HepG2 (cell line): Measurements from ENCODE around the gene LMAN2L. TPM values are rescaled to one million over a fixed set of nuclear protein-coding genes. Genes with fewer than 3 reads are reported as not detected.

Experiments used
- ATAC-seq: fragments of 200-7000 bp; cut with Tn5 transposase; 3 replicates; pipeline ENCODE4 v1.9.1; 2020; ENCODE audit warnings: mild to moderate bottlenecking, moderate library complexity
- BruUV-seq: library from RNA; stranded (reverse); fragments of 400-500 nt; replicated peaks from 2 replicates; lab custom pipeline; 2021; lab: Mats Ljungman, UMichigan
- CTCF ChIA-PET: fragments of 300-600 bp; formaldehyde crosslinking; extraction: SDS; loops from one replicate; lab custom pipeline; 2021; ENCODE audit warnings: low total read pairs, inconsistent platforms, low intra/inter-chr PET ratio; lab: Yijun Ruan, JAX
- POLR2A ChIA-PET: fragments of 350-600 bp; sonication (Branson Sonifier 250); formaldehyde crosslinking; loops from one replicate; lab custom pipeline; 2020; ENCODE audit warnings: antibody characterized with exemption, inconsistent platforms; lab: Yijun Ruan, JAX
- DNase-seq: peaks from one replicate; pipeline ENCODE4 v3.0.0-alpha.2; 2015; ENCODE audit warnings: low spot score
- FAIRE-seq: peaks from 3 replicates; lab custom pipeline; 2011; peaks lifted over from hg19 to GRCh38; lab: Jason Lieb, UNC
- H2AFZ ChIP-seq: one replicate; pipeline ENCODE4 v1.6.1; 2011; ENCODE audit warnings: low read length, inconsistent platforms
- H3K27ac ChIP-seq: fragments of 300-600 bp; 3 replicates; pipeline ENCODE4 v1.8.0; 2011; ENCODE audit warnings: mixed run types, mild to moderate bottlenecking, mixed read lengths, low read length, inconsistent platforms; ENCODE audit not compliant: insufficient read depth; ENCODE audit errors: extremely low read length
- H3K27me3 ChIP-seq, 2 experiments: fragments of 200-600 bp in 1 of 2; 2 replicates in 1 of 2; 3 replicates in 1 of 2; pipeline versions ENCODE4 v1.6.0 to v1.8.0; 2011; ENCODE audit warnings: low read length in 2 of 2, mild to moderate bottlenecking in 2 of 2, moderate library complexity in 2 of 2, inconsistent platforms in 1 of 2; ENCODE audit not compliant: insufficient read depth in 2 of 2, control insufficient read depth in 1 of 2
- H3K36me3 ChIP-seq, 2 experiments: fragments of 200-600 bp in 1 of 2; replicated peaks in 1 of 2; 2 replicates in 1 of 2; 3 replicates in 1 of 2; pipeline versions ENCODE4 v1.5.1 to v1.8.0; 2011; ENCODE audit warnings: low read length in 2 of 2, inconsistent platforms in 1 of 2; ENCODE audit not compliant: insufficient read depth in 2 of 2, control insufficient read depth in 1 of 2
- H3K4me1 ChIP-seq: 2 replicates; pipeline ENCODE4 v1.5.1; 2012; ENCODE audit warnings: low read length, inconsistent platforms; ENCODE audit not compliant: insufficient read depth
- H3K4me2 ChIP-seq: 2 replicates; pipeline ENCODE4 v1.6.0; 2011; ENCODE audit warnings: low read depth, low read length, inconsistent platforms
- H3K4me3 ChIP-seq, 3 experiments: fragments of 200-600 bp in 1 of 3; sonication (generic), shearing (Covaris generic) in 1 of 3; replicated peaks in 1 of 3; 2 replicates each; pipeline ENCODE4 v1.5.1; 2011 to 2016; ENCODE audit warnings: low read length in 3 of 3, inconsistent platforms in 2 of 3, low read depth in 2 of 3, mild to moderate bottlenecking in 2 of 3, control low read depth in 1 of 3, mixed read lengths in 1 of 3; ENCODE audit not compliant: insufficient read depth in 1 of 3
- H3K79me2 ChIP-seq: one replicate; pipeline ENCODE4 v1.6.1; 2011; ENCODE audit warnings: low read length, inconsistent platforms; ENCODE audit not compliant: insufficient read depth
- H3K9ac ChIP-seq: 2 replicates; pipeline ENCODE4 v1.6.0; 2011; ENCODE audit warnings: mild to moderate bottlenecking, low read depth, low read length, inconsistent platforms; ENCODE audit not compliant: insufficient read depth
- H3K9me3 ChIP-seq: 2 replicates; pipeline ENCODE4 v1.5.1; 2012; ENCODE audit warnings: mild to moderate bottlenecking, low read length
- H4K20me1 ChIP-seq: 2 replicates; pipeline ENCODE4 v1.6.0; 2011; ENCODE audit warnings: inconsistent platforms, mild to moderate bottlenecking, low read length, moderate library complexity; ENCODE audit not compliant: insufficient read depth
- GLI4 ChIP-seq: sonication (generic); formaldehyde crosslinking; IDR thresholded peaks from 2 replicates; pipeline ENCODE4 v1.5.1; 2020; ENCODE audit warnings: missing genetic modification reagents, mild to moderate bottlenecking, moderate library complexity, borderline replicate concordance
- JUNB ChIP-seq: sonication (generic); formaldehyde crosslinking; IDR thresholded peaks from 2 replicates; pipeline ENCODE4 v1.8.0; 2022; ENCODE audit warnings: missing genetic modification reagents, mild to moderate bottlenecking, borderline replicate concordance
- KLF11 ChIP-seq: IDR thresholded peaks from 2 replicates; pipeline ENCODE4 v1.6.1; 2016; ENCODE audit warnings: missing compliant biosample characterization
- MXD4 ChIP-seq: IDR thresholded peaks from 2 replicates; pipeline ENCODE4 v1.6.1; 2016; ENCODE audit warnings: mild to moderate bottlenecking, missing biosample characterization, missing genetic modification reagents
- NFE2L2 ChIP-seq: fragments of 150-350 bp; IDR thresholded peaks from 2 replicates; pipeline ENCODE4 v1.6.1; 2014; ENCODE audit warnings: low read length
- SCMH1 ChIP-seq: sonication (generic); formaldehyde crosslinking; IDR thresholded peaks from 2 replicates; pipeline ENCODE4 v1.9.0; 2021; ENCODE audit warnings: missing genetic modification reagents, mild to moderate bottlenecking, borderline replicate concordance
- SRF ChIP-seq: IDR thresholded peaks from 2 replicates; pipeline ENCODE4 v1.6.1; 2011; ENCODE audit warnings: mild to moderate bottlenecking, low read depth, low read length, moderate library complexity
- TARDBP ChIP-seq: sonication (generic); formaldehyde crosslinking; IDR thresholded peaks from 2 replicates; pipeline ENCODE4 v1.8.0; 2022; ENCODE audit warnings: mild to moderate bottlenecking, missing genetic modification reagents
- THAP9 ChIP-seq: sonication (generic); formaldehyde crosslinking; IDR thresholded peaks from 2 replicates; pipeline ENCODE4; 2020; ENCODE audit warnings: missing genetic modification reagents, mild to moderate bottlenecking, borderline replicate concordance
- UBTF ChIP-seq: sonication (generic); formaldehyde crosslinking; IDR thresholded peaks from 2 replicates; pipeline ENCODE4 v1.4.0; 2020; ENCODE audit warnings: mild to moderate bottlenecking, missing genetic modification reagents
- ZNF281 ChIP-seq: sonication (generic); formaldehyde crosslinking; IDR thresholded peaks from 2 replicates; pipeline ENCODE4 v1.4.0; 2020; ENCODE audit warnings: missing genetic modification reagents, borderline replicate concordance
- WGBS: methylation state at CpG from one replicate; pipeline ENCODE4 v1.1.6; 2017; ENCODE audit warnings: low lambda C conversion rate; 5-methylcytosine and 5-hydroxymethylcytosine counted together
- in situ Hi-C: cut with HindIII; loops from 2 replicates; pipeline ENCODE4 v1.10.0; 2017; ENCODE audit warnings: low pct_unique_long_range_greater_than_20kb; ENCODE audit not compliant: extremely low pct_ligation_motif_present
- intact Hi-C: fragments of 100-400 bp; cut with micrococcal nuclease; formaldehyde crosslinking; loops from one replicate; pipeline ENCODE4 v1.10.0; 2022; ENCODE audit not compliant: unreplicated experiment
- polyA plus RNA-seq, 8 experiments: library from polyadenylated mRNA; depleted of rRNA in 3 of 8; stranded (reverse) in 7 of 8; unstranded in 1 of 8; fragments of >200 nt; fragmentation: Illumina TruSeq in 4 of 8; extraction: Trizol in 4 of 8; gene quantifications; 2 replicates each; pipeline versions ENCODE4 v1.2.1 to v1.2.3, GENCODE V29; 2011 to 2016; ENCODE audit warnings: low read depth in 4 of 8, missing spikeins in 1 of 8, mixed read lengths in 1 of 8; ENCODE audit not compliant: insufficient read depth in 1 of 8
- total RNA-seq, 5 experiments: library from RNA; depleted of rRNA; stranded (reverse); fragments of >200 nt; fragmentation: Illumina TruSeq; extraction: Trizol; gene quantifications; 2 replicates each; pipeline ENCODE4 v1.2.3, GENCODE V29; 2016; ENCODE audit warnings: low read depth in 1 of 5
- TF ChIP-seq, protein P1 (sequence below): sonication (generic); formaldehyde crosslinking; IDR thresholded peaks from 2 replicates; pipeline ENCODE4 v1.5.1; 2020; ENCODE audit warnings: missing genetic modification reagents, mild to moderate bottlenecking, borderline replicate concordance

The LMAN2L gene
- total and polyA plus RNA-seq, 2 of the 13 experiments (the other 11 are each of a cell fraction or from before 2014, with no cell fraction given): 39.1 to 57.9 TPM

DNA sequence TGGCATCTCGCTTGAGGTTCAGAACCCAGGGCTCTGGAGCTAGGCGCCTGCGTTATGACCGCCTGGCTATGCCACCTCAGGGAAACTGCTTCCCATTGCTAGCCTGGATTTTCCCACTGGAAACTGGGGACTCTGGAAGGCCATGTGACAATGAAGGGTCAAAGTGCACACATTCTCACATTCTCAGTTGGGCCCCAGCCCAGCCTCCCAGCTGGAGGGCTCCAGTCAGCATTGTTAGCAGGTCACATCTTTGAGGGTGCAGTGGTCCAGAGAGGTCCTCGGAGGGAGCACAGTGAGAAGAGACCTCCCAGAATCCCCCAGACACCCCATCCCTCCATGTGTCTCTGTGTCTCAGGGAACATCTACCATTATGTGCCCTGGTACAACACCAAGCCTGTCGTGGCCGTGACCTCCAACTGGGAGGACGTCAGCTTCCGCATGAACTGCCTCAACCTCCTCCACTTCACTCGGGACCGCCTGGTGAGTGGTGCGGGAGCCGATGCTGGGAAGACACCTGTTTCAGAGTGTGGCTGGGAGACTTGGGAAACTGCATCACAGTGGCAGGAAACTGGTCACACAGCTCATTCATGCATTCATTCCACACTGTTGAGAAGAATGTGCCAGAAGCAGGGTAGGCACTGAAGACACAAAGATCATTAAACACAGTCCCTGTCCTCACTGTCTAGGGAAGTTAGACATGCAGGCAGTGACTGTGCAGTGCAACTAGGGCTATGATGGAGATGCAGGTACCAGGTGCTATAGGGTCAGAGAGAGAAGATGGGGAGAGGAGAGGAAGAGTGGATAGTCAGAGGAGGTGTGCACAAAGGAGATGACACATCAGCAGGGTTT, 55.7 kb downstream of the LMAN2L start (continued):
- TF ChIP-seq, protein P1, sequence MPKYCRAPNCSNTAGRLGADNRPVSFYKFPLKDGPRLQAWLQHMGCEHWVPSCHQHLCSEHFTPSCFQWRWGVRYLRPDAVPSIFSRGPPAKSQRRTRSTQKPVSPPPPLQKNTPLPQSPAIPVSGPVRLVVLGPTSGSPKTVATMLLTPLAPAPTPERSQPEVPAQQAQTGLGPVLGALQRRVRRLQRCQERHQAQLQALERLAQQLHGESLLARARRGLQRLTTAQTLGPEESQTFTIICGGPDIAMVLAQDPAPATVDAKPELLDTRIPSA: 0 out of 2 replicates have a peak, but pooled peaks have one; percentile 38
- TF ChIP-seq MXD4 (CRISPR knock-in tag): peak; percentile 81; the same call in 1 of the 2 replicates
- no peak for TF ChIP-seq JUNB (CRISPR knock-in tag)
- 0 out of 2 replicates have a peak, but pooled peaks have one; percentile 52 for TF ChIP-seq TARDBP (CRISPR knock-in tag)
- TF ChIP-seq KLF11 (CRISPR knock-in tag): 0 out of 2 replicates have a peak, but pooled peaks have one; percentile 41
- TF ChIP-seq SCMH1: no peak

- no TSS peak for BruUV-seq
- FAIRE-seq (no peak), DNase-seq (no peak), ATAC-seq (no peak)
- ChIA-PET CTCF (no interaction called here), POLR2A (interaction anchor here (0.7 to 1.6 kb wide), 3 partner anchors 9 to 78 kb away, joined by 3 to 4 read pairs (median 4); partner anchors contain the start of gene CNNM4)
- Histone ChIP-seq H3K4me1 (peaks cover 73% of the 10 kb centered on the region), H3K4me2 (peak overlapping the region; percentile 91), H3K9me3 (no peaks in the 10 kb centered on the region), H3K4me3 (0 out of 6 replicates have a peak overlapping the region, but pooled peaks of 1 of the 3 experiments have one; percentile 51), H3K9ac (no peak overlapping the region), H3K27ac (no peak overlapping the region), H2AFZ (no peak overlapping the region), H4K20me1 (no peaks in the 10 kb centered on the region), H3K79me2 (no peaks in the 10 kb centered on the region), H3K27me3 (peaks cover 3 to 21% of the 10 kb centered on the region in 2 experiments; a peak in 3 of 5 replicates), H3K36me3 (no peaks in the 10 kb centered on the region)
- intact Hi-C loops (no loop called here), in situ Hi-C loops (no loop called here)
- 77% methylated on average over 5 of the region's 5 CpGs for WGBS
- TF ChIP-seq NFE2L2: no peak
- TF ChIP-seq ZNF281 (CRISPR knock-in tag): no peak
- 0 out of 2 replicates have a peak, but pooled peaks have one; percentile 3 for TF ChIP-seq THAP9 (CRISPR knock-in tag)
- TF ChIP-seq SRF: peak; percentile 71
- TF ChIP-seq GLI4 (CRISPR knock-in tag): no peak
- TF ChIP-seq UBTF (CRISPR knock-in tag): 0 out of 2 replicates have a peak, but pooled peaks have one; percentile 1
Observed at GRCh38 chr2:96683307-96683706, 56.6 kb downstream of the LMAN2L start.
